ENCODE results near the gene LOXL4.

LOXL4 gene

DNA sequence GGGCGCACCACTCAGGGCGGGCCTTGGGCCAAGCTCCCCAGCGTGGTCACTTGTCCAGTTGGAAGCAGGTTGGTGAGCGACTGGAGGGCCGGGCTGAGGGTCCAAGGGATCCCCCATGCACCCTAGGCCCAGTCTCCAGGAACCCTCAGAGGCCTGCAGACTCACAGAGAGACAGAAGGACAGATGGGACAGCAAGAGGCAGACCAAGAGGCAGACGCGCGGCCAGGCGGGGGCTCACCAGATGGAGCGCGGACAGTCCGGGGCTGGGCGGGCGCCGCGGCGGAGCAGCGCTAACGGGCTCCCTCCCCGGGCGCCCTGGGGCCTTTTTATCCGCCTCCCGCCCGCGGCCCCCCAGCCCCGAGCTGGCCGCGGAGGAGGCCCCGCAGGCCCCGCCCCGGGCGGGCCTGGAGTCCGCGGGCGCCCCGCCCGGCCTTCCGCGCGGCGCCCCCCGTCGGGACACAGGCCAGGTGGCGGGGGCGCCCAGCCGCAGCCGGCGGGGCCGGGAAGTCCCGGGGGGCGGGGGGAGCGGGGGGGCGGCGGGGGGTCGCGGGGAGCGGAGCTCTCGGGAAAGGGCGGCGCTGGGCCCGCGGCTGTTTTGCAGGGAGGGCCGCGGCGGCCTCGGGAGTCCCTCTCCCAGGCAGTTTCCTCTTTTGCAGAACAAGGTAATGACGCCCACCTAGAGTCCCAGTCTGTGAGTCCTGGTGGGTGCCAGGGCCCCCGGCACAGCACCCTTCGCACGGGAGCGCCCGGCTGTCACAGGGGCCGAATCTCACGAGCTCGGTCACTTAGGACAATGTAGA lies at the start of gene LOXL4:
Gene LOXL4 (minus strand): TSS at position 301 of the 800 bp plus-strand sequence. CDS start 5,175 bp downstream, outside the sequence.
- no peak for DNase-seq

- no peak for DNase-seq
These were observed 48.7 kb upstream of the LOXL4 start for GRCh38 chr10:98316661-98317060.

- no peak for DNase-seq
These were observed 48.2 kb upstream of the LOXL4 start for GRCh38 chr10:98316170-98316569.

GRCh38 chr10:98314532-98315284 lies 46.7 kb upstream of the LOXL4 start:
- no peak for DNase-seq

GRCh38 chr10:98313598-98313997 lies 45.6 kb upstream of the LOXL4 start:
- no peak for DNase-seq

DNA sequence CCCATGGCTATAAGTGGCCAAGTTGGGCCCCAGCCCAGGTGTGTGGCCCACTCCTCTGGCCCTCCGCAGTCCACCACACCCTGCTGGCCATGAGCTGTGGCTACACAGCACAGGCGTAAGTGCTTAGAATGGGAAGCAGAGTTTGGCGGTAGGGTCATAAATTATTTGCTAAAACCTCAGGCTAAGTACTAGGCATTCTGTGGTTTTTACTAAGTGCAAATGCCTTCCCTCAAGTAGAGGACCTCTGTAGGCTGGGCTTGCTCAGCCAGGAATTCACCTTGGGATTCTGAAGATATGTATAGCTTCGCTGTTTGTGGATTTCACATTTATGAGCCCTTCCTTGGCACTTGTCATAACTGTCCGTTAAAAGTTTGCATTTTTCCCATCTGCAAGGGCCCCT lies 44.8 kb upstream of the LOXL4 start:
- DNase-seq = no peak

- no peak for DNase-seq
These were observed 44.4 kb upstream of the LOXL4 start for GRCh38 chr10:98312349-98312748.

GRCh38 chr10:98310701-98311100 lies 42.7 kb upstream of the LOXL4 start:
- no peak for DNase-seq

GRCh38 chr10:98309366-98310355 lies 41.7 kb upstream of the LOXL4 start:
- DNase-seq = no peak

DNA sequence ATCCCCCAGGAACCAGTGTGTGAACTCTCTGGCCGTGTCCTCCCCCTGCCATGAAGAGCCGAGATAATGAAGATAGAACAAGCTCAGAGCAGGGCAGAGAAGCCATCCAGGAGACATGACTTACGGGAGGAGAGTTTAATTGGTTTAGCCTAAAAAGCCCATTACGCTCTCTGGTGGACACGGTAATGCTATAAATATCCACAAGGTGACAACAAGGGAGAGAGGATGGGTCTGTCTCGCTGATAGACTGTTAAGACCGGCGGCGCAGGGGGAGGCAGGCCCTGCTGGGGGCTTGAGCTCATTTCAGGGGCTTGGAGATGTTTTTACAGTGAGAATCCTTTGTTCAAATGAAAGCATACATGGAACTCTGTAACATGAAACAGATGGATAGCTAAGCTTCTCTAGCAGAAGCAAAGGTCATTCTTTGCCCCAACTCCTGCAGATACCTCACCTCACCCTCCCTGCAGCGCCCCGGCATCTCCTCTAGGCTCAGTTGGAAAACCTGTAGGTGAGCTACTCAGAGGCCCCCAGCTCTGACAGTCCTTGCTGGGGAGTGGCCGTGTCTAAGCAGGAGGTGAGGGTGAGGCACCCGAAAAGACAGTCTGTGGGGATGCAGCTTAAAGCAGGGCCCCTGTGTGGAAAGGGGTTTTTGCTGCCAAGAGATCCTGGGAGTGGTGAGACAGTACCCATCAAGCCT lies 40.8 kb upstream of the LOXL4 start:
- no peak for DNase-seq

GRCh38 chr10:98307916-98308541 lies 40.0 kb upstream of the LOXL4 start:
- DNase-seq = no peak

GRCh38 chr10:98306501-98306900 lies 38.5 kb upstream of the LOXL4 start:
- no peak for DNase-seq

DNA sequence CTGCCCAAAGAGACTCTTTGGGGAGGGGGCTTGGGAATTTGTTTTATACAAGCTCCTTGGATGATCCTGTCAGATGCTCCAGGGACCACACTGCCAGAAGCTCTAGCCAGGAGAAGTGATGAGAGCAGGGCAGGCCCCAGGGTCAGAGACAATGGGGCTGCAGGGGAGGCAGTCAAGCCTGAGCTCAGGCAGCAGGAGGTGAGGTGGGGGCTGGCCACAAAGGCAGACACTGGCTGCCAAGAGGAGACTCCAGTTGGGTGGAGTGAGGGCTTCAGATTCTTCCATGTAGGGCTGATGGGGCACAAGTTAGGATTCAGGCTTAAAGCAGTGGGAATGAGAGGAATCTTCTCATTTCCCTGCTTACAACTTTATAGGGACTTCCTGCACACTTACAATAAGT lies 35.6 kb upstream of the LOXL4 start:
- DNase-seq = no peak

DNA sequence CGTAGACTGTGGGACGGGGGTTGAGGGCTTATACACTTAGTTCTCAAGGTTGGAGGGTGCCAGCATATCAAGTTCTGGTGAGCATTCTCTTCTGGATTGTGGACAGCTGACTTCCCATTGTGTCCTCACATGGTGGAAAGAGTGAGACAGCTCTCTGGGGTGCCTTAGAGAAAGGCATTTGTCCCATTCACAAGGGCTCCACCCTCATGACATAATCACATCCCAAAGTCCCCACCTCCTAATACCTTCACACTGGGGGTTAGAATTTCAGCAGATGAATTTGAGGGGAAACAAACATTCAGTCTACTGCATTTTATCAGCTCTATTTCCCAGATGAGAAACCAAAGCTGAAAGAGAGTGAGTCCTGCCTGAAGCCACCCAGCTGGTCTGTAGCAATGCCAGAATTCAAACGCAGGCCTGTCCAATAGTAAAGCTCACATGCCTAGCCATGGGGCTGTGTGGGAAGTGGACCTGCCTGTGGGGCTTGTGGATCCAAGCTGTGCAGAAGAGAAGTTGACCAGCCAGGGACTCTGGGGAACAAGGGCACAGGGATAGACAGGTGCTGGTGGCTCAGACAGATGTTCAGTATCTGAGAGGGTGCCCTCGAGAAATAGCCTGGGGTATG lies 34.9 kb upstream of the LOXL4 start:
- no peak for DNase-seq

DNA sequence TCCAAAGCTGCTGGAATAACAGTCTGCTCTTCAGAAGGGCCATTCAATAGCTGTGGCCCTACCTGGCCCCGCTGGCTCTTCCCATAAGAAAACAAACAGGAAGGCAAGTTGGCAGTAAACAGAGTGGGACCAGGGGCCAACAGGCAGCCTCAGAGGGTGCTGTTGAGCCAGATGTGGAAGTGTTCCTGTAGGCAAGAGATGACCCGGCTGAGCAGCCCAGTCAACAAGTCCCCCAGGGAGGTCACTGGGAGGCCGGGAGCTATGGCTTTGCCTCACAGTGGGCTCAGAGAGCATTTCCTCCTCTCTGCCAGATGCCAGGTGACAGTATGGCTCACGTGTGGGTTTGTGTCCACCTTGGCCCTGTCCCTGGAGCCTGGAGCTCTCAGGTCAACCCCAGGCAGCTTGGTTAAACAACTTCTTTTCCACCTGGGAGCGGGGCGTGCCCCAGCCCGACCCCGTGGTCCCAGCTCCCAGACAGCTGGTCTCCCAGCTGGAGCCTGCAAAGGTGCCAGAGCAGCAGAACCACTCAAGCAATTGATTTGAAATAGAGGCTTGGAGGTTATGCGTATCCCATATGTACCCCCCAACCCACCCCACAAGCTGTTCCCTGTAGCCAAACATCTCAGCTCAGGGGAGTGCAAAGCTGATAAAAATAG lies 33.8 kb upstream of the LOXL4 start:
- DNase-seq = no peak

DNA sequence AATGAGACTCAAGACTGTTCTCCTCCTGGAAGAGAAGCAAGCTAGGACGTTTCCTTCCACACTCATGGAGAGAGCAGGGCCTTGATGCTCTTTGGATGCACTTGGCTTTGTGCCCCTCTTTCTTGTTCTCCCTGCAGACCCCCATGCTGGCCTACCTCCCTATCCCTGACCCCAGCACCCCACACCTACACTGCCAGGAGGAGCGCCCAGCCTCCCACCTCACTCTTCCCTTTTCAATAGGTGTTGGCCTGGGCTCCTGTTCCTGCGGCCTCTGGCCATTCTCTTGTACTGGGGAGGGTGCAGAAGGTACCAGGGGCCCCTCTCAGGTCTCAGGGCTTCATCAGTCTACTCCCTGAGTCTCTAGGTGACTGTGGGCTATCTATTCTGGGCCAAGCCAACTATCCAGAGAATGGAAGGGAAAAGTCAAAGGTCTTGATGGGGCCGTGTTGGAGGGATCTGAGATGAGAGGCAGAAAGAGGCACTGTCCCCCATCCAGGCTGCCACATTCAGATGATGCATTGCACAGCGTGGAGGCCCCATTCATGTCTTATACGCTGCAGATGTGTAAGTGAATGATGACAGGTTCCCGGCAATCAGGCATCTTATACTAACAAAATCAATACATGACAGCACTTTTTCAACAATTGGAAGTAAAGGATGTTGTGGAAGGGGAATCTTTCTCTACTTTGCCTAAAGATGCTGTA lies 32.7 kb upstream of the LOXL4 start:
- no peak for DNase-seq

- no peak for DNase-seq
These were observed 31.3 kb upstream of the LOXL4 start for GRCh38 chr10:98299341-98299740.

- DNase-seq = no peak
These were observed 28.5 kb upstream of the LOXL4 start for GRCh38 chr10:98296524-98296923.

- no peak for DNase-seq
These were observed 27.9 kb upstream of the LOXL4 start for GRCh38 chr10:98295907-98296306.

DNA sequence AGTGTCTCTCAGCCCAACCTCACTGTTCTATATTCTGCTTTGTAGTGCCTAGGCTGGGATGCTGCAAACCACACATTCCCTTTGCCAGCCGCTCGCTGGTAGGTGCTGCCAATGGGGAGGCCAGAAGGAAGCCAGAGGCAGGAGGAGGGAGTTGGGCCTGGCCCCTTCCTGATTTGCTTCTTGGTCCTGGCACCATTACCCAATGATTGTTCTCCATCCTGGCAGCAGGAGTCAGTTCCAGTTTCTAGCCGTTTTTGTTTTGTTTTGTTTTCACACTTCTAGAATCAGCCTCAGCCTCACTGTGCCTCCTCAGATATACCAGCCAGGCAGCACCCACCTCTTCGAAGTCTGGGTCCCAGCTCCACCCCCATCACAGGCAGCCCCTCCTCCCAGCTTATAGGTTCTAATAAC lies 27.4 kb upstream of the LOXL4 start:
- DNase-seq = no peak

Data from activated CD8-positive, alpha-beta memory T cell treated with anti-CD3 and anti-CD28 coated beads, Interleukin-2, amount 50 U/mL, for 4 hours (primary cell).